OCI-LY7 (cell line): ENCODE measurements around the gene UBE2G2. TPM values are rescaled to one million over a fixed set of nuclear protein-coding genes. Genes with fewer than 3 reads are reported as not detected.

ENCODE experiments used
- BruUV-seq: library from RNA; stranded (reverse); fragments of 400-500 nt; replicated peaks from 2 replicates; lab custom pipeline; 2021; lab: Mats Ljungman, UMichigan
- CTCF ChIA-PET: fragments of 300-600 bp; sonication (Branson Sonifier 250); formaldehyde crosslinking; loops from one replicate; lab custom pipeline; 2022; ENCODE audit warnings: antibody characterized with exemption; ENCODE audit not compliant: unreplicated experiment; lab: Charles Lee
- POLR2A ChIA-PET: fragments of 300-600 bp; sonication (Branson Sonifier 250); formaldehyde crosslinking; loops from one replicate; lab custom pipeline; 2022; ENCODE audit warnings: antibody characterized with exemption; lab: Charles Lee
- DNase-seq: peaks from one replicate; pipeline ENCODE4 v3.0.0-alpha.2; 2015; ENCODE audit warnings: low spot score
- H2AFZ ChIP-seq: fragments of 200-600 bp; sonication (generic), shearing (Covaris generic); 2 replicates; pipeline ENCODE4 v1.6.1; 2014; ENCODE audit warnings: mild to moderate bottlenecking, antibody characterized with exemption, low read length, moderate library complexity
- H3K27ac ChIP-seq: fragments of 200-600 bp; sonication (generic); 2 replicates; pipeline ENCODE4 v1.5.1; 2014; ENCODE audit warnings: mixed run types, low read depth, mild to moderate bottlenecking, moderate library complexity, low read length, inconsistent platforms; ENCODE audit not compliant: poor library complexity, severe bottlenecking
- H3K36me3 ChIP-seq: fragments of 200-600 bp; sonication (generic); 2 replicates; pipeline ENCODE4 v1.6.1; 2014; ENCODE audit warnings: mild to moderate bottlenecking, antibody characterized with exemption, low read length, moderate library complexity, mixed read lengths; ENCODE audit not compliant: insufficient read depth
- H3K4me1 ChIP-seq: fragments of 200-600 bp; sonication (generic); 2 replicates; pipeline ENCODE4 v1.5.1; 2014; ENCODE audit warnings: mild to moderate bottlenecking, low read length; ENCODE audit not compliant: insufficient read depth, poor library complexity, severe bottlenecking
- H3K4me2 ChIP-seq: fragments of 200-600 bp; sonication (generic); 2 replicates; pipeline ENCODE4 v1.6.1; 2014; ENCODE audit warnings: mild to moderate bottlenecking, low read length
- H3K4me3 ChIP-seq: fragments of 200-600 bp; sonication (generic); 2 replicates; pipeline ENCODE4 v1.5.1; 2014; ENCODE audit warnings: mild to moderate bottlenecking, low read depth, low read length; ENCODE audit not compliant: poor library complexity, severe bottlenecking
- H3K79me2 ChIP-seq: fragments of 200-600 bp; sonication (generic); 2 replicates; pipeline ENCODE4 v1.6.1; 2016; ENCODE audit warnings: low read depth, mild to moderate bottlenecking, low read length, moderate library complexity, mixed read lengths; ENCODE audit not compliant: insufficient read depth
- H3K9me2 ChIP-seq: fragments of 200-600 bp; sonication (generic); 2 replicates; pipeline ENCODE4 v1.6.1; 2016; ENCODE audit warnings: mild to moderate bottlenecking, low read length, mixed read lengths; ENCODE audit not compliant: insufficient read depth
- H3K9me3 ChIP-seq: fragments of 200-600 bp; sonication (generic); 2 replicates; pipeline ENCODE4 v1.6.1; 2014; ENCODE audit warnings: mild to moderate bottlenecking, mixed run types, low read length, mixed read lengths
- H4K20me1 ChIP-seq: fragments of 200-600 bp; sonication (generic); 2 replicates; pipeline ENCODE4 v1.6.1; 2014; ENCODE audit warnings: mild to moderate bottlenecking, antibody characterized with exemption, low read length, moderate library complexity, mixed read lengths; ENCODE audit not compliant: insufficient read depth
- EZH2phosphoT487 ChIP-seq: fragments of 200-600 bp; sonication (generic); IDR thresholded peaks from 2 replicates; pipeline ENCODE4 v1.6.1; 2018; ENCODE audit warnings: low read depth, borderline replicate concordance, mild to moderate bottlenecking, mixed run types, antibody characterized with exemption, low read length, moderate library complexity, mixed read lengths
- intact Hi-C: fragments of 100-400 bp; cut with micrococcal nuclease; formaldehyde crosslinking; loops from one replicate; pipeline ENCODE4 v1.10.0; 2022; ENCODE audit not compliant: unreplicated experiment
- total RNA-seq, 2 experiments: library from RNA; depleted of rRNA in 1 of 2; stranded (reverse); fragments of >200 nt in 1 of 2; shearing (Covaris generic) in 1 of 2; gene quantifications; 2 replicates each; pipeline ENCODE4 v1.2.3, GENCODE V29; 2014 to 2022
- TF ChIP-seq, protein P1 (sequence below): fragments of 200-600 bp; sonication (generic); conservative IDR thresholded peaks from 2 replicates; pipeline ENCODE4 v1.5.1; 2014; ENCODE audit warnings: mild to moderate bottlenecking, antibody characterized with exemption, low read length, moderate library complexity, mixed read lengths

The UBE2G2 gene
- total RNA-seq, 2 experiments from 2014 or later: 104 to 141 TPM

DNA sequence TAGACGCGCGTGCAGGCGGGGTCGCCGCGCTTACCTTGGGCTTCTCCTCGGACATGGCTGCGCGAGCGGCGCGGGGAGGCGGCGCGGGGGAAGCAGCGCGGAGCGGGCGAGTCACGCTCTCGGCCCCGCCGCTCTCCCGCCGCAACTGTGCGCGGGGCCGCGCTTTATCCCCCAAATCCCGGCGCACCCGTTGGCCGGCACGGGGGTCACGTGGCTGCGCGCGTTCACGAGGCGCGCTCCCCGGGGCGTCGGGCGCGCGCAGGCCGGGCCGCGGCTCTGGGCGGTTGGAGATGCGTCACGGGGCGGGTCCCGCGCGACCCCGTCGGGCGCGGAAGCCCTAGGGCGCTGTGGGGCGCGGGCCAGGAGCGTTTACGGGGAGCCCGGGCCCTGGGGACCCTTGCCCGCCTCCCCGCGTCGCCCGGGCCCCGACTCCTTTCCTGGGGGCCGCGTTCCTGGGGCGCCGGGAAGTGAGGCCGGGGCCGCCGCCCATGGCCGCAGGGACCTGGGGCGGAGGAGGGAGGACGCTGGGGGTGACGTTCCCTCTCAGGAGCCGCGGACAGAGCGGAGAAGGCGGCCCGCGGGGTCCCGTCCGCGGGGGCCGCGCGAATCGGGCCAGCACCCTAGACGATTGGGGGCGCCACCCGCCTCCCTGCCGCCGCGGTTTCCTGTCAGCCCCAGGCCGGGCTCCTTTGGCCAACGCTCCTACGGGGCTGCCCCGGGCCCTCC, 16.5 kb upstream of the UBE2G2 start, which contains the start of gene SUMO3:
Gene SUMO3, minus strand, starts transcription at position 149 of the 726 bp plus-strand sequence. Its CDS starts 94 bp downstream, at position 55.
- ChIA-PET POLR2A (no interaction called here), CTCF (interaction anchor here (0.6 kb wide), 1 partner anchor 116 kb away, joined by 5 read pairs; no protein-coding TSS in a partner anchor)
- H3K79me2 ChIP-seq: peaks cover 13% of the 10 kb centered on the region; the same call in 1 of the 2 replicates
- TF ChIP-seq, protein P1, sequence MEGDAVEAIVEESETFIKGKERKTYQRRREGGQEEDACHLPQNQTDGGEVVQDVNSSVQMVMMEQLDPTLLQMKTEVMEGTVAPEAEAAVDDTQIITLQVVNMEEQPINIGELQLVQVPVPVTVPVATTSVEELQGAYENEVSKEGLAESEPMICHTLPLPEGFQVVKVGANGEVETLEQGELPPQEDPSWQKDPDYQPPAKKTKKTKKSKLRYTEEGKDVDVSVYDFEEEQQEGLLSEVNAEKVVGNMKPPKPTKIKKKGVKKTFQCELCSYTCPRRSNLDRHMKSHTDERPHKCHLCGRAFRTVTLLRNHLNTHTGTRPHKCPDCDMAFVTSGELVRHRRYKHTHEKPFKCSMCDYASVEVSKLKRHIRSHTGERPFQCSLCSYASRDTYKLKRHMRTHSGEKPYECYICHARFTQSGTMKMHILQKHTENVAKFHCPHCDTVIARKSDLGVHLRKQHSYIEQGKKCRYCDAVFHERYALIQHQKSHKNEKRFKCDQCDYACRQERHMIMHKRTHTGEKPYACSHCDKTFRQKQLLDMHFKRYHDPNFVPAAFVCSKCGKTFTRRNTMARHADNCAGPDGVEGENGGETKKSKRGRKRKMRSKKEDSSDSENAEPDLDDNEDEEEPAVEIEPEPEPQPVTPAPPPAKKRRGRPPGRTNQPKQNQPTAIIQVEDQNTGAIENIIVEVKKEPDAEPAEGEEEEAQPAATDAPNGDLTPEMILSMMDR: no peak
- no peak for TF ChIP-seq EZH2phosphoT487
- H3K9me2 ChIP-seq: no peaks in the 10 kb centered on the region
- intact Hi-C loops: loop anchor here (5.0 kb wide), 1 partner anchor 114 kb away; no protein-coding TSS in a partner anchor
- peaks cover 6% of the 10 kb centered on the region for H3K4me1 ChIP-seq
- peak within 1 kb of the TSS; percentile 77 for H2AFZ ChIP-seq
- peak; percentile 88 for DNase-seq
- peak within 1 kb of the TSS; percentile 74 for H3K4me2 ChIP-seq
- H3K27ac ChIP-seq: peak within 1 kb of the TSS; percentile 51
- H3K4me3 ChIP-seq: peak within 1 kb of the TSS; percentile 72
- H4K20me1 ChIP-seq: peaks cover 4% of the 10 kb centered on the region; the same call in 1 of the 2 replicates
- no peaks in the 10 kb centered on the region for H3K36me3 ChIP-seq
- TSS peak; percentile 55 for BruUV-seq
- peaks cover 7% of the 10 kb centered on the region for H3K9me3 ChIP-seq

DNA sequence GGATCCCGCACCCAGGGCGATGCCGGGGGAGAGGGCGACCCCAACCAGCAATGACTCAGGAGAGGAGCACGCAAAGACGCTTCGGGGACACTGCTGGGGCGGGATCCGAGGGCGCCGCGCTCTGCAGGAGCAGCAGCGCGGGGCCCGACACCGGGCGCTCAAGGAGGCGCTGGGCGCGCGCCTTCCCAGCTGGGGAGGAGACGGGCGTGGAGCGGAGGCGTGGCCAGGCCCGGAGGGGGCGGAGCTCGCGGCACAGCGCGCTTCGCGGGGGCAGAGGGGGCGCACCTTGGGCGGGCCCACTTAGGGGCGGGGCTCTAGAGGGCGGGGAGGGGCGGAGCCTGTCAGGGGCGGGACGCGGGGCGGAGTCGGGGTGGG, 15.9 kb upstream of the UBE2G2 start:
- peak overlapping the region; percentile 74 for H3K4me2 ChIP-seq
- peak; percentile 85 for DNase-seq
- TF ChIP-seq, protein P1: no peak
- no peak for TF ChIP-seq EZH2phosphoT487
- peak overlapping the region; percentile 51 for H3K27ac ChIP-seq
- H3K9me2 ChIP-seq: no peaks in the 10 kb centered on the region
- POLR2A ChIA-PET: interaction anchor here (0.6 kb wide), 1 partner anchor 15 kb away, joined by 3 read pairs; no protein-coding TSS in a partner anchor
- peaks cover 4% of the 10 kb centered on the region; the same call in 1 of the 2 replicates for H4K20me1 ChIP-seq
- peak overlapping the region; percentile 72 for H3K4me3 ChIP-seq
- no TSS peak for BruUV-seq
- H3K4me1 ChIP-seq: peaks cover 6% of the 10 kb centered on the region
- H3K79me2 ChIP-seq: peaks cover 13% of the 10 kb centered on the region; the same call in 1 of the 2 replicates
- CTCF ChIA-PET: interaction anchor here (0.6 kb wide), 2 partner anchors 39 to 116 kb away, joined by 5 to 9 read pairs; no protein-coding TSS in a partner anchor
- H2AFZ ChIP-seq: no peak overlapping the region
- H3K9me3 ChIP-seq: peaks cover 1% of the 10 kb centered on the region
- H3K36me3 ChIP-seq: 0 out of 2 replicates have a peak, but pooled peaks cover 5% of the 10 kb centered on the region
- intact Hi-C loops: loop anchor here (5.0 kb wide), 1 partner anchor 115 kb away; no protein-coding TSS in a partner anchor
